A673 (cell line): ENCODE results near the gene EID3. TPM values are rescaled to one million over a fixed set of nuclear protein-coding genes. Genes with fewer than 3 reads are reported as not detected.

ENCODE experiments used
- BruUV-seq: library from RNA; stranded (reverse); fragments of 400-500 nt; replicated peaks from 2 replicates; lab custom pipeline; 2021; lab: Mats Ljungman, UMichigan
- CTCF ChIA-PET: fragments of 300-600 bp; sonication (Branson Sonifier 250); formaldehyde crosslinking; loops from one replicate; lab custom pipeline; 2022; ENCODE audit warnings: antibody characterized with exemption; lab: Charles Lee
- POLR2A ChIA-PET: fragments of 300-600 bp; sonication (Branson Sonifier 250); formaldehyde crosslinking; loops from one replicate; lab custom pipeline; 2022; ENCODE audit warnings: antibody characterized with exemption; ENCODE audit not compliant: low non-redundant PET; lab: Charles Lee
- DNase-seq: peaks from one replicate; pipeline ENCODE4 v3.0.0-alpha.2; 2015; ENCODE audit warnings: low spot score
- H3K27ac ChIP-seq: fragments of 200-600 bp; sonication (generic); 2 replicates; pipeline ENCODE4 v1.5.1; 2016; ENCODE audit warnings: mixed run types, low read depth, mild to moderate bottlenecking, mixed read lengths, antibody characterized with exemption, low read length; ENCODE audit not compliant: poor library complexity, severe bottlenecking
- H3K27me3 ChIP-seq: fragments of 200-600 bp; sonication (generic); replicated peaks from 2 replicates; pipeline ENCODE4 v1.6.1; 2017; ENCODE audit warnings: mixed run types, low read depth, mild to moderate bottlenecking, mixed read lengths, antibody characterized with exemption, low read length; ENCODE audit not compliant: insufficient read depth, poor library complexity
- H3K36me3 ChIP-seq: fragments of 200-600 bp; sonication (generic); 2 replicates; pipeline ENCODE4 v1.6.1; 2016; ENCODE audit warnings: mixed run types, mild to moderate bottlenecking, mixed read lengths, antibody characterized with exemption, low read length; ENCODE audit not compliant: insufficient read depth, poor library complexity, severe bottlenecking
- H3K4me1 ChIP-seq: fragments of 200-600 bp; sonication (generic); 2 replicates; pipeline ENCODE4 v1.6.1; 2017; ENCODE audit warnings: mixed run types, mild to moderate bottlenecking, mixed read lengths, antibody characterized with exemption, low read length; ENCODE audit not compliant: insufficient read depth, poor library complexity, severe bottlenecking
- H3K4me3 ChIP-seq: fragments of 200-600 bp; sonication (generic); 2 replicates; pipeline ENCODE4 v1.5.1; 2016; ENCODE audit warnings: low read depth, mixed run types, mild to moderate bottlenecking, mixed read lengths, low read length; ENCODE audit not compliant: poor library complexity, severe bottlenecking
- H3K9me3 ChIP-seq: fragments of 200-600 bp; sonication (generic); 2 replicates; pipeline ENCODE4 v1.6.1; 2016; ENCODE audit warnings: mixed run types, low read depth, mild to moderate bottlenecking, mixed read lengths, antibody characterized with exemption, low read length; ENCODE audit not compliant: poor library complexity, severe bottlenecking
- EZH2 ChIP-seq: fragments of 200-600 bp; sonication (generic); IDR thresholded peaks from 2 replicates; pipeline ENCODE4 v1.6.1; 2017; ENCODE audit warnings: borderline replicate concordance, low read depth, mild to moderate bottlenecking, mixed read lengths, antibody characterized with exemption, low read length; ENCODE audit not compliant: poor library complexity, severe bottlenecking
- intact Hi-C: fragments of 100-400 bp; cut with micrococcal nuclease; formaldehyde crosslinking; loops from one replicate; pipeline ENCODE4 v1.10.0; 2022; ENCODE audit not compliant: unreplicated experiment
- total RNA-seq: library from RNA; stranded (reverse); gene quantifications from 2 replicates; pipeline ENCODE4 v1.2.3, GENCODE V29; 2021
- TF ChIP-seq, protein P1 (sequence below): fragments of 300-800, 200-600 bp; sonication (generic); conservative IDR thresholded peaks from 2 replicates; pipeline ENCODE4 v1.5.1; 2017; ENCODE audit warnings: low read depth, mild to moderate bottlenecking, antibody characterized with exemption, low read length, moderate library complexity, mixed read lengths

The EID3 gene
- total RNA-seq, 1 experiment from 2014 or later, result 5.4 TPM

DNA sequence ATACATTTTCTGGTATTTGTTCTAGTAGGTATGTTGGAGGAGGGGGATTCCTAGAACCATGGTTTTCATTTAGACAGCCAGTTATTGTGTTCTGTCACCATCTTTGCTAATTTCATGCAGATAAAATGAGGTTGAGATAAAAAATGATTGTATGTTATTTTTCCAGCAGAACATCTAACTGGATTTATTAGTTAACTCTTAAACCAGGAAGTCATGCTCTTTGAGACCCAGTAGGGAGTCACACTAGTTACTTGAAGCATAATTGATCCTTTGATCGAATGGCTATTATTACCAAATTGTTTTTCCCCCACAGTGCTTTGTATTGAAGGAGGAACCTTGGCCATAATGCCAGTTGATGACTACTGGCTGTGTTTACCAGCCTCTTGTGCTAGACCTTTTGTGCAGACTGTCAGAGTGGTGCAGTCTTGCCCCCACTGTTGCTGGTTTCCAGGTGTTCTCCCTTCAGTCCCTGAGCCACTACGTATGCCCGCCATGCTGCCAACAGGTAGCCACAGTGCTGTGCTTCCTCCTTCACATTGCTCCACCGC lies 6.0 kb downstream of the EID3 start:
- TF ChIP-seq EZH2, result no peak
- TF ChIP-seq, protein P1, sequence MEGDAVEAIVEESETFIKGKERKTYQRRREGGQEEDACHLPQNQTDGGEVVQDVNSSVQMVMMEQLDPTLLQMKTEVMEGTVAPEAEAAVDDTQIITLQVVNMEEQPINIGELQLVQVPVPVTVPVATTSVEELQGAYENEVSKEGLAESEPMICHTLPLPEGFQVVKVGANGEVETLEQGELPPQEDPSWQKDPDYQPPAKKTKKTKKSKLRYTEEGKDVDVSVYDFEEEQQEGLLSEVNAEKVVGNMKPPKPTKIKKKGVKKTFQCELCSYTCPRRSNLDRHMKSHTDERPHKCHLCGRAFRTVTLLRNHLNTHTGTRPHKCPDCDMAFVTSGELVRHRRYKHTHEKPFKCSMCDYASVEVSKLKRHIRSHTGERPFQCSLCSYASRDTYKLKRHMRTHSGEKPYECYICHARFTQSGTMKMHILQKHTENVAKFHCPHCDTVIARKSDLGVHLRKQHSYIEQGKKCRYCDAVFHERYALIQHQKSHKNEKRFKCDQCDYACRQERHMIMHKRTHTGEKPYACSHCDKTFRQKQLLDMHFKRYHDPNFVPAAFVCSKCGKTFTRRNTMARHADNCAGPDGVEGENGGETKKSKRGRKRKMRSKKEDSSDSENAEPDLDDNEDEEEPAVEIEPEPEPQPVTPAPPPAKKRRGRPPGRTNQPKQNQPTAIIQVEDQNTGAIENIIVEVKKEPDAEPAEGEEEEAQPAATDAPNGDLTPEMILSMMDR, result no peak
- ChIA-PET CTCF (no interaction called here), POLR2A (no interaction called here)
- Histone ChIP-seq H3K36me3 (peaks cover 46% of the 10 kb centered on the region), H3K27ac (no peak overlapping the region), H3K4me1 (peaks cover 37% of the 10 kb centered on the region), H3K4me3 (no peak overlapping the region), H3K27me3 (no peaks in the 10 kb centered on the region), H3K9me3 (no peaks in the 10 kb centered on the region)
- no peak for DNase-seq
- BruUV-seq, result no TSS peak
- intact Hi-C loops, result loop anchor here (5.0 kb wide), 1 partner anchor 92 kb away; the partner anchor contains the start of gene TXNRD1

DNA sequence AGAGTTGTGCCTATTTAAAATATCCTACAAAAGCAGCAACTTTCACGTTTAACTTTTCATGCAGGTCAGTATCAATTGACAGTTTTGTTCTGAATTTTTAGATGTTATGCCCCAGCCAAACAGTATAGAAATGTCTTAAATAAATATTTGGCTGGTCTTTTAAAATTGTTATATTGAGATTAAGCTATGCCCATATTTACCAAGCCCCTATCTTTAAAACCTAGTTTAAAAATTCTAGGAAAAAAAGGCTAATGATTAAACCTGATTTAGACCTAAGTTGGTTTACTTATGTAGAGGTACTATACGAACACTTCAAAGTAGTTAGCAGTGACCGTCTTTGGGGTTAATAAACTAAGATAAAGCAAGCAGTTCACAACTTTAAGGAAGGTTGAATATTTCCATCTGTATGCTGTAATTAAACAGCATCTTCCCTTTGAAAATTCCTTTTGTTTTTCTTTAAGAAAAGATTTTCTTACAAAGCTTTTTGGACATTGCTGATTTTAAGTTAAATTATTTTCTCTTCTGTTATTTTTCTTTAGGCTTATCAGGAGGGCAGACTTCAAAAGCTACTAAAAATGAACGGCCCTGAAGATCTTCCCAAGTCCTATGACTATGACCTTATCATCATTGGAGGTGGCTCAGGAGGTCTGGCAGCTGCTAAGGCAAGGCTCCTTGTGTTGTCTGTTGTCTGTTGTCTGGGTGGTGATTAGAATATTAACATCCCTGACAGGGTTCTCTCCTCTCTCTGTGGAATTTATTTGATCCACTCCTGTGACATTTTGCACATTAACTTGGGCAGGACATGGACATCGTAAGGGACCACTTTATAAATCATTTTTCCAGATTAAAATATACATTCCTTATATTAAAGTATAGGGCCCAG lies 7.5 kb downstream of the EID3 start:
- H3K4me1 ChIP-seq, result peaks cover 26% of the 10 kb centered on the region
- H3K4me3 ChIP-seq, result no peak overlapping the region
- ChIA-PET CTCF (no interaction called here), POLR2A (no interaction called here)
- H3K27ac ChIP-seq, result no peak overlapping the region
- no peak for DNase-seq
- intact Hi-C loops, result loop anchor here (10.0 kb wide), 1 partner anchor 366 kb away; no protein-coding TSS in a partner anchor
- no peaks in the 10 kb centered on the region for H3K9me3 ChIP-seq
- BruUV-seq, result no TSS peak
- peaks cover 55% of the 10 kb centered on the region for H3K36me3 ChIP-seq
- no peaks in the 10 kb centered on the region for H3K27me3 ChIP-seq
- TF ChIP-seq, protein P1, result no peak

DNA sequence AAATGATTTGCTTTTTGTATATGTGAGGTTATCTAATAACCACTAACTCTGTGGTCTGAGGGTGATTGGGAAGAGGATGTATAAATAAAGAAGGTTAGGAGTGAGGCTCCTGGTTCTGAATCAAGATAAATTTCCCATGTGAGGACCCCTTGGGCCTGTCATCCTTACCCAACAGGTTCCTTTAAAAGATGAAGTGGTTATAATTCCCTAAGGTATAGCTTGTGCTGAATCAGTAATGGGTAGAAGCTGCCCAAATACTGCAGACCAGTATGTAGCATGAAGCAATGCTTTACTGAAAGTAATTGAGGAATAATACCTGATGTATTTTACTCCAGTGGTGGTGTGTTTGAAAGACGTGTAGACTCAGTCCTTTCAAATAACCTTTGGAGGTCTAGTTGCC lies 8.7 kb downstream of the EID3 start:
- H3K9me3 ChIP-seq, result no peaks in the 10 kb centered on the region
- H3K36me3 ChIP-seq, result peaks cover 63% of the 10 kb centered on the region
- no peak overlapping the region for H3K4me3 ChIP-seq
- TF ChIP-seq EZH2, result no peak
- TF ChIP-seq, protein P1, result no peak
- intact Hi-C loops, result loop anchor here (10.0 kb wide), 1 partner anchor 367 kb away; no protein-coding TSS in a partner anchor
- ChIA-PET CTCF (no interaction called here), POLR2A (no interaction called here)
- no peaks in the 10 kb centered on the region for H3K27me3 ChIP-seq
- DNase-seq, result no peak
- no TSS peak for BruUV-seq
- peaks cover 14% of the 10 kb centered on the region for H3K4me1 ChIP-seq
- no peak overlapping the region for H3K27ac ChIP-seq
